ENCODE data around the gene DOCK2.

GRCh38 chr5:169850409-169850808 lies 213.3 kb downstream of the DOCK2 start:
- TF ChIP-seq CTCF (conservative IDR thresholded peaks at IDR 0.05; ENCODE audit: low read depth, low read length): peak; percentile 60
- TF ChIP-seq EZH2 (IDR thresholded peaks at IDR 0.05; ENCODE audit: low read length, unreplicated experiment): no peak
- no peak for TF ChIP-seq EZH2phosphoT487 (IDR thresholded peaks at IDR 0.05; ENCODE audit: borderline replicate concordance, low read length)

Data from PC-3 (cell line).